ENCODE results near the gene TREML1. TPM values are rescaled to one million over a fixed set of nuclear protein-coding genes. Genes with fewer than 3 reads are reported as not detected.

TREML1 gene
- total and polyA plus RNA-seq, 2 donors (not counting 1 experiment from before 2014, with no cell fraction given), result 0.07 TPM; not detected in 1

- no peaks in the 10 kb centered on the region for H3K9me3 Mint-ChIP-seq (ENCODE audit: insufficient read depth)
- Histone ChIP-seq H3K9me3 (ENCODE audit: control extremely low read depth in 1 of 3, control insufficient read depth in 2 of 3, insufficient read depth in 1 of 3, low read length in 2 of 3) (peaks cover 0 to 3% (median 0%) of the 10 kb centered on the region in 3 donors), H3K9ac (ENCODE audit: low read length) (peak overlapping the region; percentile 63), H3K36me3 (replicated peaks in 1 of 2; ENCODE audit: control extremely low read depth in 1 of 2, control insufficient read depth in 1 of 2, extremely low read depth in 1 of 2, insufficient read depth in 2 of 2, low read length in 1 of 2) (peaks cover 3 to 32% of the 10 kb centered on the region in 2 experiments), H3K4me1 (ENCODE audit: control insufficient read depth in 2 of 2, insufficient read depth in 2 of 2, low read length in 2 of 2) (peaks cover 75 to 79% of the 10 kb centered on the region in 2 donors), H3K27me3 (replicated peaks in 1 of 4; ENCODE audit: control extremely low read depth in 1 of 4, control insufficient read depth in 3 of 4, insufficient read depth in 4 of 4, low read length in 3 of 4) (no peaks in the 10 kb centered on the region), H3K4me3 (ENCODE audit: control extremely low read depth in 1 of 5, extremely low read depth in 1 of 5, insufficient read depth in 1 of 5, low read depth in 2 of 5, low read length in 4 of 5) (peak overlapping the region; percentile 46 to 62 (median 60)), H4K20me1 (ENCODE audit: control insufficient read depth, insufficient read depth, low read length, poor library complexity, severe bottlenecking) (peaks cover 17% of the 10 kb centered on the region), H3K79me2 (ENCODE audit: control insufficient read depth, insufficient read depth, low read length) (peaks cover 34% of the 10 kb centered on the region), H3K27ac (ENCODE audit: low read length in 2 of 2) (peak overlapping the region; percentile 90 to 94), H2AFZ (ENCODE audit: insufficient read depth, low read depth, low read length, poor library complexity, severe bottlenecking) (peak overlapping the region; percentile 36), H3K4me2 (replicated peaks; ENCODE audit: low read depth, low read length, poor library complexity, severe bottlenecking) (peak overlapping the region; percentile 80)
- no peaks in the 10 kb centered on the region for H3K27me3 Mint-ChIP-seq
- DNase-seq (peak; percentile 71), ATAC-seq (ENCODE audit: low read depth) (peak; percentile 35)
- peaks cover 81% of the 10 kb centered on the region for H3K4me1 Mint-ChIP-seq
- ChIA-PET POLR2A (interaction anchor here (1.1 kb wide), 1 partner anchor 128 kb away, joined by 5 read pairs; the partner anchor contains the start of gene OARD1), CTCF (interaction anchor here (0.7 to 1.8 kb wide), 7 partner anchors 8 to 128 kb away, joined by 3 to 11 read pairs (median 5); partner anchors contain the start of gene NFYA)
- WGBS (ENCODE audit: insufficient coverage), result no CpG with 5 or more reads among the region's 2 CpGs
- H3K27ac Mint-ChIP-seq, result peak overlapping the region; percentile 97
- intact Hi-C loops (cut with micrococcal nuclease), result loop anchor here (2.0 kb wide), 2 partner anchors 18 to 78 kb away; no protein-coding TSS in a partner anchor
- H3K4me3 Mint-ChIP-seq, result peak overlapping the region; percentile 73
- no peak for TF ChIP-seq EZH2 (IDR thresholded peaks at IDR 0.05; ENCODE audit: borderline replicate concordance, insufficient read depth, low read depth, low read length, poor library complexity, severe bottlenecking)
- TF ChIP-seq, protein P1, sequence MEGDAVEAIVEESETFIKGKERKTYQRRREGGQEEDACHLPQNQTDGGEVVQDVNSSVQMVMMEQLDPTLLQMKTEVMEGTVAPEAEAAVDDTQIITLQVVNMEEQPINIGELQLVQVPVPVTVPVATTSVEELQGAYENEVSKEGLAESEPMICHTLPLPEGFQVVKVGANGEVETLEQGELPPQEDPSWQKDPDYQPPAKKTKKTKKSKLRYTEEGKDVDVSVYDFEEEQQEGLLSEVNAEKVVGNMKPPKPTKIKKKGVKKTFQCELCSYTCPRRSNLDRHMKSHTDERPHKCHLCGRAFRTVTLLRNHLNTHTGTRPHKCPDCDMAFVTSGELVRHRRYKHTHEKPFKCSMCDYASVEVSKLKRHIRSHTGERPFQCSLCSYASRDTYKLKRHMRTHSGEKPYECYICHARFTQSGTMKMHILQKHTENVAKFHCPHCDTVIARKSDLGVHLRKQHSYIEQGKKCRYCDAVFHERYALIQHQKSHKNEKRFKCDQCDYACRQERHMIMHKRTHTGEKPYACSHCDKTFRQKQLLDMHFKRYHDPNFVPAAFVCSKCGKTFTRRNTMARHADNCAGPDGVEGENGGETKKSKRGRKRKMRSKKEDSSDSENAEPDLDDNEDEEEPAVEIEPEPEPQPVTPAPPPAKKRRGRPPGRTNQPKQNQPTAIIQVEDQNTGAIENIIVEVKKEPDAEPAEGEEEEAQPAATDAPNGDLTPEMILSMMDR (IDR thresholded peaks at IDR 0.05), result no peak
Measured at GRCh38 chr6:41200296-41200900, 46.3 kb upstream of the TREML1 start.

Measured in B cell (primary cell).